Measurements from ENCODE around the gene AQP9.

The AQP9 gene

DNA sequence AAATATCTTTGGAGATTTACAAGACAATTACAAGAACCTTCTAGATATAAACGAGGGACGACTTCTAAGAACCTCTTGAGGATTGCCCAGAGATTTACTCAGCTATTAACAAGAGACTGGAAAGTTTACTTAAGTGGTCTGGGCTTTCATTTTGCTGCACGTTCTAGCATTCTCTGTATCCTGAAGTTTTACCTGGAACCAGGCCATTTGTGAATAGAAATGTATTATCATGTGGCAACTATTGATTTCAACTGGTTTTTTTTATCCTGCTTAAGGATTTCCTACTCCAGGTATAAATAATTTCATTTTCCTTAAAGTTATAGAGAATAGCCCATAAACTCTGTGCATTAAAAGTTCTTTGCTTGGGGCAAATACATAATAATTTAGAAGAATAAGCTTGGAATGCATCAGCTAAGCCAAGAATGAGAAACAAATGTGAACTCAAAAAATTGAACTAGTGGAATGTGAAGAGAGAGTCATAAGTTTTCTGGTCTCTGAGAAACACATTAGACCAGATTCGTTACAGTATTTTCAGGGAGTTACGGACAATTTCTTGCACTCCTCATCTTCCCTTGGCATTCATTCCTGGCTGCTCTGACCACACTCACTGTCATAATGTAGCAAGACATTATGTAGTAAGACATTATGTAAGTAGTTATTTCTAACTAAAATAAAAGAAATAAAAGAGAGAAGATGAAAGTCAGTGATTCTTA, 1.3 kb downstream of the AQP9 start:
- DNase-seq (ENCODE audit: insufficient read length, low spot score) (no peak), FAIRE-seq (no peak)

DNA sequence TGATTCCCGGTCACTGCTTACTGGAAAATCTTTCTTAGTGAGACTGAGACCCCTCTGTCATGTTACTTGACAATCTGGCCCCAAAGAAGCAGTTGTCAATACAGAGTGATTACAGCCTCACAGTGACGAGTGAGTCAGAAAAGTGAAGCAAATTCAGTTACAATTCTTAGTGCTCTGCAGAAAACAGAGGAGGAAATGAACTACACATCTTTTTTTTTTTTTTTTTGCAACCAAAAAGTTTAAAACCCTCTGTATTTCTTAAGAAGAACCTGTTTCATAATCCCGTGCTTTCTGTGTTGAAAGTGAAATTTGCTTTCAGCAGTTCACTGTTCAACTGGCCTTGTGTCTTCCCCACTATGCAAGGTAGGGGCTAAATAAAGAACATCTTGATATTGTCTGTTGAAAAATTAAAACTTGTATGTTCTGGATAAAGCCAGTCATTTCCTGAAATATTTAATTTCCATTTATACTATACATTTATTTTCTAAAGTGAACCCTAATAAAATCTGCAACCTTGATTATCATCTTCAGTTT, 1.9 kb downstream of the AQP9 start:
- FAIRE-seq: no peak
- DNase-seq (ENCODE audit: insufficient read length, low spot score): no peak

DNA sequence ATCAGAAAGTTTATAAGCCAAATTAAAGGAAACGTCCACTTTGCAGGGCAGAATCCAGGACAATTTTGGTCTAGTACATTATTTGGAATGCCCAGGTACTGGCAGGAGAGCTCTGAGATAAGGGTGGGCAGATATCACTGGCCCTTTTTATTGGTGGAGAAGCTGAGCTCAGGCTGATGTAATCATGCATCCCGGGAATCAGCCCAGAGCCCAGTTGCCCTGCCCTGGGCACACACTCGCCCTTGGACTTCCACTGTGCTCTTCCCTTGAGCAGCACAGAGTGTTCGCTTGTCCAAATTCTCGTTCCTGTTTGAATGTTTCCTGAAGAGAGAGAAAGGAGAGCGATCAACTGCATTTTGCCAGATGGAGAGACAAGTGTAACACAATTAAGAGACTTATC, 3.7 kb downstream of the AQP9 start:
- no peak for FAIRE-seq

DNA sequence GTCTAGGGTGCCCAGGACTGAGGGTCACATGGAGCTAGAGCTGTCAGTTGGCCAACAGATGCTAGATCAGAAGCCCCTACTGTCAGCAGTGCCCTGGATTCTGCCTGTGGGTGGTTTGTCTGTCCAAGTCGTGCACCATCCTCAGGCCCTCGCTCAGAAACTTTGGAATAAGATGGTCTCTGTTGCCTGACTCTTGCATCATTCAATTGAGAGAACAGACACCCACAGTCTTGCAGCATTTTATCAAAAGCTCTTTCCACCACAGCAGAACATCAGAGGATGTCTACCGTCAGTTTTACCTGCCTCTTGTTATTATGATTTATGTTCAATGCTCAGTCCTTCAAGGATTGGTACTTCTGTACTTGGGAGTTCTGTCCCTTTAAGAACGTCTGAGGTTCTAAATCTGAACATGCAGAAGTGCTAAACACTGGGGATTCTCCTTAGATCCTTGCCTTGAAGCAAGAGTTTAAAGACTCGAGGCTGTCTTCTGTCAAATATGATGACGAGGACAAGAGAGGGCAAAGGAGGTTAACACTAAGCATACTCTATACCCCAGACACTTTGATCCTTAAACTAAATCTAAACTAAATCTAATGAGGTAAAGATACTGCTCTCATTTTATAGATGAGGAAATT, 4.8 kb downstream of the AQP9 start:
- FAIRE-seq: no peak
- DNase-seq (ENCODE audit: insufficient read length, low spot score): no peak

More for the DNA sequence above, 3.7 kb downstream of the AQP9 start:
- DNase-seq (ENCODE audit: insufficient read length, low spot score): no peak

DNA sequence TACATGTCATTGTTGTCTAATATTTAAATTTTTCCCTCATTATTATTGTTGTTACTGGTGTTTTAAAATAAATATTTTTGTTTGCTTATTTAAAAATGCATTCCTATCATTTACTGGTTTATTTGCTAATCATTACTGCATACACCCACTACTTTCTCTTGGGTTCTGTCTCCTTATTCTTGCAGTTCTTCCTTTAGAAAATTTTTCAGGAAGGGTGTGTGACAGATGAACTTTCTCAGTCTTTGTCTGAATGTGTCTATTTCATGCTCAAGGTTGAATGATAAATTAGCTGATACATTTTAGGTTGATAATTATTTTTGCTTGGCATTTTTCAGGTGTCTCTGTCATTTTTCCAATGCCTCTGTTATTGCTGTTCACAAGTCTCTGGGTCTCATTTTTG, 7.4 kb downstream of the AQP9 start:
- FAIRE-seq: no peak

DNA sequence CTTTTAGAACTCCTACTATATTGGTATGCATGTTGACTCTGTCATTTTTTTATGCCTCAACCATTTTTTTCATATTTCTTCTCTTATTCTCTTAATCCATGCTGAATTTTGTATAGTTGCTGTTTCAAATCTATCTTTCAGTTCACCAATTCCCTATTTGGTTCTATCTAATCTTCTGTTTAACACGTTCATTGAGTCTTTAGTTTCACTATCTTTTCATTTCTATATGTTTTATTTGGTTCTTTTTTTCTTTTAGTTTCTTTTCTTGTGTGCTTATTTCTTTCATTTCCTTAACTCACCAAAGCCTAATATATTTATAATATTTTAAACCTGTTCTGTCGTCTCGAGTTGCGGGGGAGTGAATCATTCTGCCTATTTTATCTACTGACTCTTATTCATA, 8.0 kb downstream of the AQP9 start:
- DNase-seq (ENCODE audit: insufficient read length, low spot score) (no peak), FAIRE-seq (no peak)

More for the DNA sequence above, 7.4 kb downstream of the AQP9 start:
- no peak for DNase-seq (ENCODE audit: insufficient read length, low spot score)

DNA sequence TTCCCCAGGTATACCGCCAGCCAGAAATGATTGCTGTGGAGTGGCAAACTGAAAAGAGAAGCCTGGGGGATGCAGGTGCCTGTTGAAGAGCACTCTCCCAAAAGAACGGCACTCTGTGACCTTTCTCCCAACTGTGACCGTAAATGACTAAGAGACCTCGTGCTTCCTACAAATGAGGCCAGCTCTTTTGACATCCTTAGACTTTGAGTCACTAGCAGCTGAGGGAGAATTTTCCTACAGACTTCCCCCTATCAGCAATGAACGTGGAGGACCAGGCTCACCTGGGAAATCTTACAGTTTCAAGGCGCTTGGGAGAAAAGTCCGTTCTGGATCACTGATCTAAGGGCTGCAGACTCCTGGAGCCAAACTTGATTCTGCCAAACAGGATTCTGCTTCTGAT, 8.6 kb downstream of the AQP9 start:
- DNase-seq (ENCODE audit: insufficient read length, low spot score): no peak
- no peak for FAIRE-seq

DNA sequence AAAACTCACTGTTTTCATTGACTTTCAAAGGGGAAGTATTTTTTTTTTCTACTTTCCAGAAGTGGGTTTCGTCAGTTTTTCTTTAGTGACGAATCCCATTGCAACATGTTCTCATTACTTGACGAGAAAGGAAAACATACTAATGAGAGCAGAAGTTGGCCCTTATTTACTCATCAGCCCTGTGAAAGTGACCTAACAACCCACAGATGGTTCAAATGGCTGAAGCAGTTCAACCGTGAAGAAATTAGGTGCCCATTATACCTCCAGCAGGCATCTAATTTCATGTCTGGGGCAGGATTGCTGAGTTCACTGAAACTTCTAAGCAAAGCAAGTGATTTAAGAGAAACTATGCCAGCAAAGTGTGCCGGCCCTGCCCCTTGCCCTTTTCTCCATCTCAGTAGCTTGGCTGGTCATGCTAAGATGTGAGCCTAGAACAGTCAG, 9.0 kb downstream of the AQP9 start:
- DNase-seq (ENCODE audit: insufficient read length, low spot score) (no peak), FAIRE-seq (no peak)

DNA sequence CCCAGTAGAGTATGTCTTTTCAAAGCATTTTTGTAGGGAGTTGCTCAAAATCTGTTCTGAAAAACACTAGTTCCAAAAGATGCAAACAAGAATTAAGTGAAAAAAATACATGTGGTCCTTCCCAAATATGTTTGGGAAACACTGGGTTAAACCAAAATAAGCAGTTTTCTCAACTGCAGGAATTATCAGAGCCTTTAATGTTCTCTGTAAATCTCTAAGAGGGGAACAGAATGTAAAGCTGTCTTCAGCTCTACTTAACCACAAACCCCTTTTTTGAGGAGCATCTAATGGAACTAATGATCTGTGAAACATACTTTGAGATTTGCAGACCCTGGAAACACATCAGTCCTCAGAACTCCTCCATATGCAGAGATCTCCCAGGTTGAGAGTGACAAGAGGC, 9.9 kb downstream of the AQP9 start:
- no peak for DNase-seq (ENCODE audit: insufficient read length, low spot score)
- no peak for FAIRE-seq

DNA sequence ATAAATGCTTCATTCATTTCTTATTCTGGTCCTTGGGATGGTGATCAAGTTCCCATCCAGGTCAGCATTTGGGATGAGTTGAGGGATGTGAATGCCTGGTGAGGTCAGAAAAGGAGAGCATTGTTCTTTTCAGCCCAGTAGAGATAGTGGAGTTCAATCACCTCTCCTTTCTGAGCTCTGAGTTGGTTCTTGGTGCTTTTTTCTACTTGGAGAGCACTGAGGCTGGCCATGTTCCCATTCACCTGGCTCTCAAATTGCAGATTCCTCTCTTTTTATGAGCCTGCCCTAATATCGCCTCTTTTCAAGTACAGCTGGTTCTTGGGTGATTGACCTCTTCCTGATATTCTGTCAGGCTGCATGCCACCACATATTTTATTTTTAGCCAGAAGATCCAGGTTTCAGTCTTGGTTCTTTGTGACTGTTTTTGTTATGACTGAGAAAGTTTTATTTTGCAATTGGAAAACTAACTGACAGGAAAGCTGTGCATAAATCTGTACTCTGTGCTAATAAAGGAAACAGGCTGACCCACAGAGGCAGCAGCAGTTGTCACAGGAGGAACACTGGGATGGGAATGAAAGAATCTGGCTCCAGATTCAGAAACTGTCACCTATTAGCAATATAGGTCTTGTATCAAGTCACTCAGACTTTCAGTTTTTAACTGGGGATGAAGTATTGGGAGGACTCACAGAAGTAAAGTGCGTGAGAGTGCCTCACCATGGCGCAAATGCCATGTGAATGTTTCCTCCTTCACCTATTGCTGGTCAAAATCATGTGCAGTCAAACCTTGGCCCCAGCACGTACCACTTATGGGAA, 10.7 kb downstream of the AQP9 start:
- FAIRE-seq (no peak), DNase-seq (ENCODE audit: insufficient read length, low spot score) (no peak)

DNA sequence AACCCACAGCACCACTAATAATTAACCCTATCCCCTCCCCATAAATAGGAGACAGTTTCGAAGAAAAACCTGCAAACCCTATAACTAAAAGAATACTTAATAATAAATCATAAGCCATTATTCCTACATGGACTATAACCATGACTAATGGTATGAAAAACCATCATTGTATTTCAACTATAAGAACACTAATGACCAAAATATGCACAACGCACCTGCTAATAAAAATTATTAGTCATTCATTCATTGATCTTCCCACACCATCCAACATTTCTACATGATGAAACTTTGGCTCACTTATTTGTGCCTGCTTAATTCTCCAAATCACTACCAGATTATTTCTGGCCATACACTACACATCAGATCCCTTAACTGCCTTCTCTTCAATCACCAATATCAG, 16.6 kb downstream of the AQP9 start:
- DNase-seq (ENCODE audit: insufficient read length, low spot score) (no peak), FAIRE-seq (no peak)

DNA sequence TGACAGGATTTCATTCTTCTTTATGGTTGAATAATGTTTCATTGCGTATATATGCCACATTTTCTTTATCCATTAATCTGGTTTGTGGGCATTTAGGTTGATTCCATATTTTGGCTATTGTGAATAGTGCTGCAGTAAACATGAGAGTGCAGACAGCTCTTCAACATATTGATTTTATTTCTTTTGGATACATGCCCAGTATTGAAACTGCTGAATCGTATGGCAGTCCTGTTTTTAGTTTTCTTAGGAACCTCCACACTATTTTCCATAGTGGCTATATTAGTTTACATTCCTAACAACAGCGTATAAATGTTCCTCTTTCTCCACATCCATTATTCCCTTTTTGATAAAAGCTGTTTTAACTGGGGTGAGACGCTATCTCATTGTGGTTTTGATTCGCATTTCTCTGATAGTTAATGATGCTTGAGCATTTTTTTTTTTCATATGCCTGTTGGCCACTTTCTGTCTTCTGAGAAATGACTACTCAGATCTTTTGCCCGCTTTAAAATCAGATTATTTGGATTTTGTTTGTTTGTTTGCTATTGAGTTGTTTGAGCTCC, 21.7 kb downstream of the AQP9 start:
- FAIRE-seq (no peak), DNase-seq (ENCODE audit: insufficient read length, low spot score) (no peak)

DNA sequence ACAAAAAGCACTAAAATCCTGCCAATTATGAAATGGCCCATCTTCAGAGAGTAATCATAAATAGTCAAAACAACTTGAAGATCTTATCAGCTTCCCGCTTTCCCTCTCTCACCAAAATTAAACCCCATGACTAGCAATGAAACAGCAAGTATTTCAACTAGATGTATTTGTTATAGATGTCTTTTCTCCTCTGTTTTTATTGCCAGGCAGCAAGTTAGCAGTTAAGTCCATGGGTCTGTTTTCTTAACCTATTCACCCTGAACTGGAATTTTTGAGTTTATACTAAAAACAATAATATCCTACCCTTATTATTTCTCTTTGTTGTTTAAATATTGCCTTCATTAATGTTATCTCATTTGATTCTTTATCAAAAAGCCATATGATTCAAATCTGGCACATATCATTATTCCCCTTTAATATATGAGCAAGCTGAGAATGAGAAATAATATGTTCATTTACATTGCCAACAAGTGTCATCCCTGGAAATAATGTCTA, 23.3 kb downstream of the AQP9 start:
- DNase-seq (ENCODE audit: insufficient read length, low spot score) (no peak), FAIRE-seq (no peak)

DNA sequence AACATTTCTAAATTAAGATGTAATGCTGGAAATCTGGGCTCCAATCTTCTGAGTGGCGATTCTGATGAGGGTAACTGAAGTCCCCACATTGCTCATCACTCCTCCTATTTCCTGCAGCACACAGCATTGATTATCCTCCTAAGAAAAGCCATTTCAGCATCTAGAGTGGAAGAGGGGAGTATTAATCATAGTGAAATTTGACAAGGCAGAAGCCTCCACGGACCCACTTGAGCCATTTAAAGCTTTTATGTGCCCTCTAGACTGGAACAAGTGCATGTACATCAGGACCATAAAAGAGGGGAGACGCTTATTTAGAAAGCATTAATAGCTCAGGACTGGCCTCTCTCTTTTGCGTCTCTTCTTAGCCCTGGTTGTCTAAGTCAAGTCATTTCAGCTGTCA, 25.8 kb downstream of the AQP9 start:
- DNase-seq (ENCODE audit: insufficient read length, low spot score) (no peak), FAIRE-seq (no peak)

DNA sequence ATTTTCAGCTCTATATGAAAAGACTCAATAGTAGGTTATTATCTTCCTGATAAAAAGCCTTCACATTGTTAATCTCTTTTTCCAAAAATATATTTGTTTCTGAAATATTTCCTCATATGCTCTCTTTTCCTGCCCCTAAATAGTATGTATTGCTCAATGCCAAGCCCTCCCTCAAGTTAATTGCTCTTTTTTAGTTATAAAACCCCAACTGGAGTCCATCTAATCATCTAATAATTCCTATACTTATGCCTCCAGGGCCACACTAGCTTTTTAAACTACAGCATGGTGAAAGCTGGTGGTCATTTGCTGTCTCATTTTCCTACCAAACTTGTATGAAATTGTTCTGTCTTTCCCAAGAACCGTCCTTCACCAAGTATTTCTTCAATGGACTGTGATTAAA, 26.7 kb downstream of the AQP9 start:
- FAIRE-seq: no peak

DNA sequence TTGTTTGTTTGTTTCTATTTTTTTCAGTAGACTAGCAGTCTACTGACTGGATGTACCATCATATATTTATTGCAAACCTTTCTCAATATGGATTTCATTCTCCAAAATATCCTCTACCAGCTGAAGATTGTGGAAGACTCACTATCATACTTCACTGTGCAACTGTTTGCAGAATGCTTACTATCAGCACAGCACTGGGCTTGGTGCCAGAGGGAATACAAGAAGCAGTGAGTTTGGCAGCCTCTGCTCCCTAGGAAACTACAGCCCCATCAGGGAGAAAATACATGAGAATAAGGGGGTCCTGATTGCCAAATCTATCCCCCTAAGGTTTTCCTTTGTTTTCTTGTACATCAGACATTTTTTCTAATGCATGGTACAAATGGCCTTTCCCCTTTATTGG, 27.5 kb downstream of the AQP9 start:
- FAIRE-seq (no peak), DNase-seq (ENCODE audit: insufficient read length, low spot score) (no peak)

More for the DNA sequence above, 26.7 kb downstream of the AQP9 start:
- DNase-seq (ENCODE audit: insufficient read length, low spot score): no peak

DNA sequence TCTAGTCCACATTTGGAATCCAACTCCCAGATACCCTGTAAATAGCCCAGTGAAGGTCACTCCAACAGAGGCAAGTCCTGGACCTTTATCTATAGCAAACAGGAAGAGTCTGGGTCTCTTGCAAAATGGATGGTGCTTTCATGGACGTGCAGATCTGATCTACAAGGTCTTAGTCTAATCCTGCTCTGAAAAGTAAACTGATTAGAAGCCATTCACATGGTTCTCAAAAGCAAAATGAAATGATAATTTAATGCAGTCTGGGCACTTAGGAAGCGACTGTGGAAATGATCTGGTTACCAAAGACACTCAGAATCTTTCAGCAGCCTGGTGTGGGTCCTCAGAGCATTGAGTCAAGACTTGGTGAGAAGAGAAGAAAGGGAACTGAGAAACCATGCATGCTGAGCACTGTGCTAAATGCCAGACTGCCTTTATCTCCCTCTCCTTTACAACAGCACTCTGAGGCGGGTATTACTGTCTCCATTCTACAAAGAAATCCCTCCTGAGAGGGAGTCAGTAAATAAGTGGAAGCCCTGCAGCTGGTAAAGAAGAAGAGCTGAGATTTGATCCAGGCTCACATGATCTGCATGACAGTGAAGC, 29.0 kb downstream of the AQP9 start:
- FAIRE-seq (no peak), DNase-seq (ENCODE audit: insufficient read length, low spot score) (no peak)

DNA sequence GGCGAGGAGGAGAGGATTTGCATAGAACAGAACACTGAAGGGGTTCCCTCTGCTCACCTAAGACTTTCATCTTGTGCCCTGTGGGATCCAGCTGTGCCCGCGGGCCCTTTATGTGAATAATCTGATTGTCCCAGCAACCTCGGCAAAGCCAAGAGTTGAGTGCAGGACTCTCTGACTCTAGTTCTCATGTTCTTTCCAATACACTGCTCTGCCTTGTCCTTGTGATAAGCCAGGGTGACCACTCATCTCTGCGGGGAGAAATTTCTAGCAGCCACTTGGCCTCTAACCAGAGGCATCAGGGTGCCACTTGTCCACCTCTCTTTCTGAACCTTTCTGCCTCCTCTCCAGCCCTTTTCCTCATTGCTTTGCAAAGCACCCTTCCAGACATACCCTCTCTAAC, 31.8 kb downstream of the AQP9 start:
- DNase-seq (ENCODE audit: insufficient read length, low spot score) (no peak), FAIRE-seq (no peak)

DNA sequence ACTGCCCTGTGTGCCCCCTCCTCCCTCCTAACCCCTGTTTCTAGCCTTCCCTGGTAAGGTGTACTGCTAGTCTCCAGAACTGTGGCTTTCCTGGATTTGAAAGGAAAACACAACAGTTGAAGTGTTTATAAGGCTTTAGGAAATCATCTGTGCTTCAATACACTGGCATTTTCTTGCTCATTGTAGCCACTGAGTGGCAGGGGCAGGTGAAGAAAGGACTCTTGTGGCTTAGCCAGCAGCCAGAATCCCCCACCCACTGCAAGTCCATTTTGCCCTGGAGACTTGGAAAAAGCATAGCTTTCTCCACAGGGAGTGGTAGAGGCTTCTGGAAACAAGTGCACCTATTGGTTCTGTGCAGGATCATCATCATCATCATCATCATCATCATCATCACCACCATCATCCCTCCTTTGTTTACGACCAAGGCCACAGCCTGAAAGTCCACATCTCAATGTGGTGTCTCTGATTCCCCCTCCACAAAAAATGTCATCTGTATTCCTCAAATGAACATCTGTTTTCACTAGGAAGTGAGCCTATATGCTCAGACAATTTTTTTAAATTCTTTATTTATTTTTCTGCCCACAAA, 33.4 kb downstream of the AQP9 start:
- FAIRE-seq (no peak), DNase-seq (ENCODE audit: insufficient read length, low spot score) (no peak)

DNA sequence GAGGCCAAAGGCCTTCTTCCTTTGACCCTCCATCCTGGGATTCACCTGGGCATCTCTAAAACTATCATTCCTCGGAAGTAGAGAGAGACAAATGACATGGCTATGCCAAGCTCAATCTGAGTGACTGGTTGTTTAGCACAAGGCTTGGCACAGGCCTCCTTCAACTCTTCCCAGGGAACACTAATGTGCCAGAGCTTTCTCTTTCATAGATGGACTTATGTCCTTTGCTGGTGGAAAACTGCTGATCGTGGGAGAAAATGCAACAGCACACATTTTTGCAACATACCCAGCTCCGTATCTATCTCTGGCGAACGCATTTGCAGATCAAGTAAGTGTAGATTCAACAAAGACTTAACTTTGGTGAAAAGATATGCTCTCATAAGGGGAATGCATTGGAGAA, 36.5 kb downstream of the AQP9 start:
- DNase-seq (ENCODE audit: insufficient read length, low spot score): no peak
- no peak for FAIRE-seq
